ENCODE data around the gene CBX2. TPM values are rescaled to one million over a fixed set of nuclear protein-coding genes. Genes with fewer than 3 reads are reported as not detected.

CBX2 gene
- total RNA-seq, 3 donors from 2014 or later (not counting 1 experiment from before 2014, with no cell fraction given), result 0.18 to 1.3 TPM; not detected in 1

DNA sequence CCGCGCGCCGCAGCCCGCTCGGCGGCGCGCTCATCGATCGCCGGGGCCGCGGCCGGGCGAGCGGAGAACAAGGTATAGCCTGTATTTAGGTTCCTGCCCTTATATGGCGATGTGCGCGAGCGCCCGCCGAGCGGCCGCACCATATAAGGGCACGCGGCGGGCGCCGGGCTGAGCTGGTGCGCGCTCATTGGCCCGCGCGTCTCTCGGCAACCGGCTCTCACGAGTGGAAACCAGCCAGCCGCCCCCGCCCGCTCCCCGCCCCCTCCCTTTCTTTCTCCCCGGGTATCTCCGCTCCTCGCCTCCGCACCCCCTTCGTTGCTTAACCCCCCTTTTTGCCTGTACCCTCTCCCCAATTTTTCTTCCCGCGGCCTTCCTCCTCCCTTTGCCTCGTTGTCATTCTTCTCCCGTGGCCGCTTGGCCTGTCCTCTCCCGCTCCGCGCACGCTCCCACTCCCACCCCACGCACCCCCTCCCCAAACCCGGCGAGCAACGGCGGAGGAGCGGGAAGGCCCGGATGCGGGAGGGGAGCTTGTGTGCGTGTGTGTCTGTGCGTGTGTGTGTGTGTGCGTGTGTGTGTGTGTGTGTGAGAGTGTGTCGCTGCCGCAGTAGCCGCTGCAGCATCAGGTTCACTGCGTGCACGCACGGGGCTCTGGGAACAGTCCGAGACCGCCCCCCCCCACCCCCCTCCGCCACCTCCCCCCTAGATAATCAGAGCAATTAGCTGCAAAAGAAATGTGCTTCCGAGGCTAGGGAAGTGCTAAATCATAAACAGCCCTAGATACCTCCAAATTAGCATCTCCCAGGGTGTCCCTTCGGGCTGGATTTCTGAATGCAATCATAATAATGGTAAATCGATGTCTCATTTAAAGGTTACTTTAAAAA is 32.4 kb downstream of the CBX2 start:
- Mint-ChIP-seq H3K27me3 (ENCODE audit: low read depth in 2 of 2) (peaks cover 50 to 54% of the 10 kb centered on the region in 2 donors), H3K4me3 (peak overlapping the region; percentile 31), H3K27ac (peak overlapping the region in 1 of 2 donors; percentile 45), H3K9me3 (no peaks in the 10 kb centered on the region), H3K36me3 (no peaks in the 10 kb centered on the region), H3K4me1 (peaks cover 12 to 27% of the 10 kb centered on the region in 2 donors)
- under 1% methylated on average over 62 of the region's 79 CpGs for WGBS (ENCODE audit: insufficient coverage)
- TF ChIP-seq, protein P1, sequence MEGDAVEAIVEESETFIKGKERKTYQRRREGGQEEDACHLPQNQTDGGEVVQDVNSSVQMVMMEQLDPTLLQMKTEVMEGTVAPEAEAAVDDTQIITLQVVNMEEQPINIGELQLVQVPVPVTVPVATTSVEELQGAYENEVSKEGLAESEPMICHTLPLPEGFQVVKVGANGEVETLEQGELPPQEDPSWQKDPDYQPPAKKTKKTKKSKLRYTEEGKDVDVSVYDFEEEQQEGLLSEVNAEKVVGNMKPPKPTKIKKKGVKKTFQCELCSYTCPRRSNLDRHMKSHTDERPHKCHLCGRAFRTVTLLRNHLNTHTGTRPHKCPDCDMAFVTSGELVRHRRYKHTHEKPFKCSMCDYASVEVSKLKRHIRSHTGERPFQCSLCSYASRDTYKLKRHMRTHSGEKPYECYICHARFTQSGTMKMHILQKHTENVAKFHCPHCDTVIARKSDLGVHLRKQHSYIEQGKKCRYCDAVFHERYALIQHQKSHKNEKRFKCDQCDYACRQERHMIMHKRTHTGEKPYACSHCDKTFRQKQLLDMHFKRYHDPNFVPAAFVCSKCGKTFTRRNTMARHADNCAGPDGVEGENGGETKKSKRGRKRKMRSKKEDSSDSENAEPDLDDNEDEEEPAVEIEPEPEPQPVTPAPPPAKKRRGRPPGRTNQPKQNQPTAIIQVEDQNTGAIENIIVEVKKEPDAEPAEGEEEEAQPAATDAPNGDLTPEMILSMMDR (IDR thresholded peaks at IDR 0.05), result no peak
- H3K4me1 ChIP-seq (ENCODE audit: control insufficient read depth, insufficient read depth, low read length), result peaks cover 52% of the 10 kb centered on the region
- peak; percentile 89 to 95 (median 94) for ATAC-seq
- H3K36me3 ChIP-seq (ENCODE audit: control insufficient read depth, insufficient read depth, low read length), result no peaks in the 10 kb centered on the region
- intact Hi-C loops (cut with micrococcal nuclease), result loop anchor here (2.0 kb wide), 1 partner anchor 14 kb away; the partner anchor contains the start of gene CBX8
- no peak overlapping the region for H3K4me3 ChIP-seq (ENCODE audit: low read length)
- no peak overlapping the region for H3K27ac ChIP-seq (ENCODE audit: low read length)
- DNase-seq, result peak; percentile 63 to 91
- peaks cover 81% of the 10 kb centered on the region for H3K27me3 ChIP-seq (ENCODE audit: control insufficient read depth, insufficient read depth, low read length)
- no peaks in the 10 kb centered on the region for H3K9me3 ChIP-seq (ENCODE audit: control insufficient read depth, insufficient read depth, low read length)

DNA sequence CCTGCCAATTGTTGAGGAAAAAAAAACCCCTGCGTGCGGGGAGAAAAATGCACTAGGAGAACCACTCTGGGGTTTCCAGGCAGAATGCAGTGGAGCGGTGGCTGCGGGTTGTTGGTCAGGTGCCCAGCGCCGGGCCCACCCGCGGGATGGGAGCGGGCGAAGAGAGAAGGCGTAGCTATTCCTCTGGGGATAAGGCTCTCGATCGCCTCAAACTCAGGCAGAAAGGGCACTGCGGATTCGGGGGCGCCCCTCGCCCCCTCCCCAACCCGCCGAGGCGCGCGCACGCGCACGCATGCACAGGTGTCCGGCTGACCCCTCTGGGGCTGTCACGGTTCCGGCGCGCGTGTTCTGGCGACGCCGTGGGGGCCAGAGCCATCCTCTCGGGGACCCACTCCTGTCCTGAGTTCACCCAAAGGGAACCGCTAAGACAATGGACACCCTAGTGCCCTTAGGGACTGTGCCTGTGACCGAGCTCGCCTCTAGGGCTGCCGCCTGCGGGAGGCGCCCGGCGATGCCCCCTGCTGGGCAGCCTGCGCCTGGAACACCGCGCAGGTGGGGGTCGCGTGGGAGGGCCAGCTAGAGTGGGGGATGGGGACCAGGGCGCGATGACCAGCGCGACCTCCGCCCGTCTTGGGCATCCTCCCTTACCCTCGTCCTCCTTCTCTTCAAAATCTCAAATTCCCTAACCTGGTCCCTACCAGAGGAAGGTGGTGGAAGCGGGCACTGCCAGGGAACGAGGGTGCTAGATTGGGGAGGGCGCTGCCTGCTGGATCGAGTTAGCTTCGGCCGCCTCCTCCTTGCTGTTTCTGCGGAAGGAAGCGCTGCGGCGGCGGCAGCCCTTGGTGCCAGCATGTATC is 33.3 kb downstream of the CBX2 start:
- peaks cover 77% of the 10 kb centered on the region for H3K27me3 ChIP-seq (ENCODE audit: control insufficient read depth, insufficient read depth, low read length)
- 3% methylated on average over 66 of the region's 66 CpGs for WGBS (ENCODE audit: insufficient coverage)
- TF ChIP-seq, protein P1 (IDR thresholded peaks at IDR 0.05), result peak; percentile 36
- Mint-ChIP-seq H3K4me3 (peak overlapping the region; percentile 59), H3K36me3 (no peaks in the 10 kb centered on the region), H3K9me3 (no peaks in the 10 kb centered on the region), H3K4me1 (peaks cover 12 to 23% of the 10 kb centered on the region in 2 donors), H3K27me3 (ENCODE audit: low read depth in 2 of 2) (peaks cover 47 to 52% of the 10 kb centered on the region in 2 donors), H3K27ac (peak overlapping the region in 1 of 2 donors; percentile 57)
- peaks cover 54% of the 10 kb centered on the region for H3K4me1 ChIP-seq (ENCODE audit: control insufficient read depth, insufficient read depth, low read length)
- peak in 2 of 3 donors; percentile 22 to 27 for ATAC-seq
- H3K27ac ChIP-seq (ENCODE audit: low read length), result no peak overlapping the region
- no peaks in the 10 kb centered on the region for H3K9me3 ChIP-seq (ENCODE audit: control insufficient read depth, insufficient read depth, low read length)
- no peak overlapping the region for H3K4me3 ChIP-seq (ENCODE audit: low read length)
- H3K36me3 ChIP-seq (ENCODE audit: control insufficient read depth, insufficient read depth, low read length), result no peaks in the 10 kb centered on the region
- intact Hi-C loops (cut with micrococcal nuclease), result loop anchor here (2.0 kb wide), 1 partner anchor 14 kb away; the partner anchor contains the start of gene CBX8
- peak in 1 of 2 donors; percentile 66 for DNase-seq

DNA sequence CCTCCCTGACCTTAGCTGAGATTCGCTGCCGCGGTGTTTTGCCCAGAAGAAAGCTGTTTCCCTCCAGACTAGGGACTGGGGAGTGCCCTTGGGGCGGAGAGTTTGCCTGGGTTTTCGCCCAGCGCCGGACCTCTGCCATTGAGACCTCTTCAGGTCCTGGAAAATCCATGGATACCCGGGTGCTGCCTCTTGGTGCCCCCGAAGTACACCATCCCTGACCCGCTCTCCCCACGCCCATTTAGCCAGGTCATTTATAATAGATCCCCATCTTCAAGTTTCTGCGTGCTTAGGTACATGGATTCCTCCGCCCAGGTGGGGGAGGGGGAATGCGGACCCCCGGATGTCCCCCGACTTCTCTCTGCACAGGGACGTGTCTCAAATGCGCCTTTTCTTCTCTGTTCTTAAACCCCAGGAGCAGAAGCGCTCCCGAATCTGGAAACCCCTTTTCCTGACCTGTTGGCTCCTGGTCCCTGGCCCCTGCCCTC is 34.0 kb downstream of the CBX2 start:
- intact Hi-C loops (cut with micrococcal nuclease), result loop anchor here (2.0 kb wide), 1 partner anchor 15 kb away; the partner anchor contains the start of gene CBX8
- Histone ChIP-seq H3K4me1 (ENCODE audit: control insufficient read depth, insufficient read depth, low read length) (peaks cover 54% of the 10 kb centered on the region), H3K27me3 (ENCODE audit: control insufficient read depth, insufficient read depth, low read length) (peaks cover 77% of the 10 kb centered on the region), H3K27ac (ENCODE audit: low read length) (no peak overlapping the region), H3K9me3 (ENCODE audit: control insufficient read depth, insufficient read depth, low read length) (no peaks in the 10 kb centered on the region), H3K36me3 (ENCODE audit: control insufficient read depth, insufficient read depth, low read length) (no peaks in the 10 kb centered on the region), H3K4me3 (ENCODE audit: low read length) (no peak overlapping the region)
- H3K36me3 Mint-ChIP-seq, result no peaks in the 10 kb centered on the region
- 5% methylated on average over 19 of the region's 20 CpGs for WGBS (ENCODE audit: insufficient coverage)
- TF ChIP-seq, protein P1 (IDR thresholded peaks at IDR 0.05), result no peak
- ATAC-seq (no peak), DNase-seq (no peak)
- H3K4me1 Mint-ChIP-seq, result peaks cover 12 to 23% of the 10 kb centered on the region in 2 donors
- peak overlapping the region in 1 of 2 donors; percentile 57 for H3K27ac Mint-ChIP-seq
- peaks cover 47 to 49% of the 10 kb centered on the region in 2 donors for H3K27me3 Mint-ChIP-seq (ENCODE audit: low read depth in 2 of 2)
- H3K9me3 Mint-ChIP-seq, result no peaks in the 10 kb centered on the region
- H3K4me3 Mint-ChIP-seq, result peak overlapping the region; percentile 59
